AG09309 (cell line): ENCODE measurements around the gene GRIK3.

Source experiments
- DNase-seq: peaks from one replicate; pipeline ENCODE4 v3.0.0-alpha.2; 2010; ENCODE audit warnings: low read depth
- H3K4me3 ChIP-seq: 2 replicates; pipeline ENCODE4 v1.5.1; 2011; ENCODE audit warnings: mild to moderate bottlenecking, low read depth, low read length, moderate library complexity; ENCODE audit not compliant: control insufficient read depth
- TF ChIP-seq, protein P1 (sequence below): IDR thresholded peaks from 2 replicates; pipeline ENCODE4 v1.5.1; 2011; ENCODE audit warnings: mild to moderate bottlenecking, low read depth, low read length, inconsistent platforms; ENCODE audit not compliant: insufficient read depth, control insufficient read depth; ENCODE audit errors: missing control alignments

The GRIK3 gene

DNA sequence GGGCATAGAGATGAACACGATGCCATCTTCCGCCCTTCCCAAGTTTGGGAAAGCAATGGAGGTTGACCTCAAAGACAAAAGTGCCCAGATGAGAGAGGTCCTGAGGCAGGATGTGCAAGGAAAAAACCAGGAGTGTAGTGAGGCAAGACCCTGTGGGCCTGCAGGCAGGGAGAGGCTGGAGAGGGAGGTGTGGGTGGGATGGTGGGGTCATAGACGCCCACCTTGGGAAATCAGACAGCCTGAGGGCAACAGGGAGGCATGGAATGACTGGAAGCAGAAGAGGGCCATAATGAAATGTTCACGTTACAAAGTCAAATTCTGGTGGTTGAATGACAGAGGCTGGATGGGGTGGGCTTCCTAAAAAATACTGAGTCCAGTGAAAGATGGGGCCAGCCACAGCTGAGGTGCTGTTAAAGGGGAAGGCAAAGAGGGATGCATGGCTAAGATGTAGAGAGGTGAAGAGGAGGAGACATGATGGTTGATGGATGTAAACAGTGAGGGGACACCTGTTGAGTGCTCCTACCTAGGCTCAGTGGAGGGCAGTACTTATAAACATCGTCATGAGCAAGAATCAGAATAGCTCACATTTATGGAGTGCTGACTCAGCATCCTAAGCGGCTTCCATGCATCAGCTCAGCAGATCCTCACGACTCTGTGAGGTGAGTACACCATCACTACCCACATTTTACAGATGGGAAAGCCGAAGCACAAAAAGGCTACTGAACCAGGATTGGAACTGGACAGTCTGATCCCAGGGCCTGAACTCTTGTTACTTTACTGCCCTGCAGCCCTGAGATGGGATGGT, 42.0 kb downstream of the GRIK3 start:
- no peak overlapping the region for H3K4me3 ChIP-seq
- DNase-seq, result no peak
- TF ChIP-seq, protein P1, sequence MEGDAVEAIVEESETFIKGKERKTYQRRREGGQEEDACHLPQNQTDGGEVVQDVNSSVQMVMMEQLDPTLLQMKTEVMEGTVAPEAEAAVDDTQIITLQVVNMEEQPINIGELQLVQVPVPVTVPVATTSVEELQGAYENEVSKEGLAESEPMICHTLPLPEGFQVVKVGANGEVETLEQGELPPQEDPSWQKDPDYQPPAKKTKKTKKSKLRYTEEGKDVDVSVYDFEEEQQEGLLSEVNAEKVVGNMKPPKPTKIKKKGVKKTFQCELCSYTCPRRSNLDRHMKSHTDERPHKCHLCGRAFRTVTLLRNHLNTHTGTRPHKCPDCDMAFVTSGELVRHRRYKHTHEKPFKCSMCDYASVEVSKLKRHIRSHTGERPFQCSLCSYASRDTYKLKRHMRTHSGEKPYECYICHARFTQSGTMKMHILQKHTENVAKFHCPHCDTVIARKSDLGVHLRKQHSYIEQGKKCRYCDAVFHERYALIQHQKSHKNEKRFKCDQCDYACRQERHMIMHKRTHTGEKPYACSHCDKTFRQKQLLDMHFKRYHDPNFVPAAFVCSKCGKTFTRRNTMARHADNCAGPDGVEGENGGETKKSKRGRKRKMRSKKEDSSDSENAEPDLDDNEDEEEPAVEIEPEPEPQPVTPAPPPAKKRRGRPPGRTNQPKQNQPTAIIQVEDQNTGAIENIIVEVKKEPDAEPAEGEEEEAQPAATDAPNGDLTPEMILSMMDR, result no peak

DNA sequence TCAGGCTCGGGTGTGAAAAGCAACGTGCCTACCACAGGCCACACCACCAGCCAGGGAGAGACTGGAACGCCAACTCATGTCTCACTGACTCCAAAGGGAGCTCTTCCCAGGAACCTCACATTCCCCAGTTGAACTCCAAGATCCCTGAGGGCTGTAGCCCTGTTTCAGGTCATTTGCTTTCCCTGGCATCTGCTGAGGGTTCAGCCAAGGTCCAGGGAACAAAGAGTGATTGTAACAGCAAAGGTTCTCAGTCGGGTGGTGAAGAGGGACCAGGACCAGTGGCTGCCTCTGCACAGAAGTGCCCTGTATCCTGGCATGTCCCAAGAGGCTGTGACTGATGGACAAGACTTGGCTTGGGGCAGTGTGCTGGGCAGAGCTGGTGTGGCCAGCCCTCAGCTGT, 42.8 kb downstream of the GRIK3 start:
- DNase-seq, result no peak
- TF ChIP-seq, protein P1, result no peak

DNA sequence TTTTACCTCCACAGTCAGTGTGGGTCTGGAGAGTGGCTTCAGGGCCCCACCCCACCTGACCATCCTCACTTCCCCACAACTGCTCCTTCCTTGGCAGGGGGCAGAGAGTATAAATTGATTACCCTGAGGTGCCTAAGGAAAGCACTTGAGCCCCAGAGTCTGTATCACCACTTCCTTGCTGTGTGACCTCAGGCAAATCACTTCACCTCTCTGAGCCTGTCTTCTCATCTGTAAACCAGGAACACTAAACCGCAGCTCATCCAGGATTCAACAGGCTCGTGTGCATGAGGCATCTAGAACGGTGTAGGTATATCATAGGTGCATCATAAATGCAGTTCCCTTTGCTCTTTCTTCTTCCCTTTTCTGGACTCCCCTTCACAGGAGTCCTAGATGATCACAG, 43.4 kb downstream of the GRIK3 start:
- TF ChIP-seq, protein P1, result no peak
- H3K4me3 ChIP-seq, result no peak overlapping the region
- DNase-seq, result no peak

More for the DNA sequence above, 42.8 kb downstream of the GRIK3 start:
- H3K4me3 ChIP-seq, result no peak overlapping the region

DNA sequence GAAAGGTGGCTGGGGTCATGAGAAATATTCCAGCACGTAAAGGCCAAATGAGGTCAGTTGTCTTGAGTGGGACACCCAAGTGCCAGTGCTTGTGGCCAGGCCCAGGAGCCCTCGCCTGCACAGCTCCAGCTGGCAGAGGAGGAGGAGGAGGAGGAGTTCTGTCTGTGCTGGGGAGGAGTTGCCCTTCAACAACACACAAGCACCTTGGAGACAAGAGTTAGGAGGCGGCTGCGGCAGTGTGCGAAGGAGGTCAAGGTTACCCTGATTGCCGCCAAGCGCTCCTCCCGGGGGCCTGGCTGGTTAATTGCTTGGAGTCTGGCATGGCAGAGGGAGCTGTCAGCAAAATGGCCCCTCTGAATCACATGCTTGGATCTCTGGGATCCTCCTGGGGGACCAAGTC, 45.1 kb downstream of the GRIK3 start:
- TF ChIP-seq, protein P1, result no peak
- no peak for DNase-seq
- no peak overlapping the region for H3K4me3 ChIP-seq

DNA sequence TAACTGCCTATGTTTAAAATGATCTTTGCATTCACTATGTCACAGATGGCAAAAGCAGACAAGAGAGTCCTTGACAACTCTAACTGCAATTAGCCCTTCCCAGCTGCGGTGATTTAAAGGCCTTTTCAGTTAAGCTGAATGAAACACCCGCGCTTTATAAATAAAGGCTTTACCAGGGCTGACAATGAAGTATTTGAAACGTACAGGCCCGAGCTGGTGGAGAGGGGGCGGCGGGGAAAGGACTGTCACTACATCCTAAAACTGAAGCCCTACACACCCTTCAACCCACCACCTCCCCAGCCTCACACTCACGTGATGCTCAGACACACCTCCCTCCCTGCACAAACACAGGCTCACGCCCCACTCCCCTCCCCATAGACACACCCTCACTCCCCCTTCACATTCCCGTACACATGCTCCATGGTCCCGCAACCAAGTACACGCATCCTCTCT, 45.5 kb downstream of the GRIK3 start:
- no peak overlapping the region for H3K4me3 ChIP-seq
- TF ChIP-seq, protein P1, result no peak
- DNase-seq, result no peak

GRCh38 chr1:36988321-36988720, 46.0 kb downstream of the GRIK3 start:
- DNase-seq, result no peak
- TF ChIP-seq, protein P1, result no peak
- no peak overlapping the region for H3K4me3 ChIP-seq
